ENCODE results near the gene KLHL8.

GRCh38 chr4:87117732-87118075 is 102.7 kb downstream of the KLHL8 start:
- TF ChIP-seq POLR2AphosphoS5 (IDR thresholded peaks at IDR 0.05): no peak
- no peak for TF ChIP-seq CTCF (IDR thresholded peaks at IDR 0.05)
- no peak for TF ChIP-seq POLR2A (IDR thresholded peaks at IDR 0.05)

Measured in stomach (tissue), 4 donors.